Measurements from ENCODE around the gene MTCH2.
"Not testable (repeated sequence)": the region's sequence is repeated elsewhere in the genome, so short reads cannot be mapped to it uniquely, and the experiment has no call there.

Gene MTCH2

DNA sequence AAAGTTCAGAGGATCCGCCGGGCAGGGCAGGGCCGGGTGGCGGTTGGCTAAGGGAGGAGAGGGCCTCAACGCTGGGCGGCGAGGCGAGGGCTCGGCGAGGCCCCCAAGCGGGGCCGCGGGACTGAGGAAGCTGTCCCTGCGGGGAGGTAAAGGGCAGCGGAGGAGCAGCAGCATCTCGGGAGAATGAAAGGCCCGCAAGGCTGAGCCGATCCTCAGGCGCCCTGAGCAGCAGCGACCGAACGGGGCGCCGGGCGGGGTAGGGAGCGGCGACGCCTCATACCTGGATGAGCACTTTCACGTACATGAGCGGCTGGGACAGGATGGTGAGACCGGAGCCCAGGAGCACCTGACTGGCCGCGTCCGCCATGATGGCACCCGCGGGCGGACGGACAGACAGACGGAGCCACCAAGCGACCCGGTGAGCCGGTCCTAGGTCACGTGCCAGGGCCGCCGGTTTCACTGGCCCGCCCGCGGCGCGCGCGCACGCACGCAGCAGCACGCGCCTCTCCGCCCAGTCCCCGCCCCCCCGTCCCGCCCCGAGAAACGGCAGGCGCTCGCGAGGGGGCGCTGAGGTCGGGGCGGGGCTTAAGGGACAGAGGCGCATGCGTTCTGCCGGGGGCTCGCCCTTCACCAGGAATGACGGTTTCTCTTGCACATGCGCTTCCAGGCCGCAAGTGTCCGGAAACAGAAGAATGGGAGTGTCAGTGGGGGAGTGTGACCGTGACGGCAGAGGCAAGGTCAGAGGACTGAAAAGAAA, at the start of gene MTCH2:
Gene MTCH2, minus strand, starts transcription at position 461 of the 757 bp plus-strand sequence. Its CDS starts 94 bp downstream, at position 367.
- DNase-seq = peak; percentile 97

GRCh38 chr11:47691979-47692378, 49.6 kb upstream of the MTCH2 start:
- no peak for DNase-seq

DNA sequence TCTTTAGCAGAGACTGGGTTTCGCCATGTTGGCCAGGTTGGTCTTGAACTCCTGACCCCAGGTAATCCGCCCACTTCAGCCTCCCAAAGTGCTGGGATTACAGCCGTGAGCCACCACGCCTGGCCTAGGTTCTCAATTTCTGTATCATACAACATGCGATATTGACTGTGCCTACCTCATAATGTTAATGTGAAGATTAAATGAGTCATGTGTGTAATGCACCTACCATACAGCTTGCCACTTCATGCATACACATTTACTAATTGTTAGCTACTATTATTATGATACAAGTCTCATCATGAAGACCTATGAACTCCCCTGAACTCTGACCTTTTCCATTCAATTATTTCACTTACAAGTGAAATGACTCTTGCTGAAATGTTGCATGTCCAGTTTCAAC, 47.1 kb upstream of the MTCH2 start:
- DNase-seq = no peak

GRCh38 chr11:47688991-47689390, 46.6 kb upstream of the MTCH2 start:
- no peak for DNase-seq

DNA sequence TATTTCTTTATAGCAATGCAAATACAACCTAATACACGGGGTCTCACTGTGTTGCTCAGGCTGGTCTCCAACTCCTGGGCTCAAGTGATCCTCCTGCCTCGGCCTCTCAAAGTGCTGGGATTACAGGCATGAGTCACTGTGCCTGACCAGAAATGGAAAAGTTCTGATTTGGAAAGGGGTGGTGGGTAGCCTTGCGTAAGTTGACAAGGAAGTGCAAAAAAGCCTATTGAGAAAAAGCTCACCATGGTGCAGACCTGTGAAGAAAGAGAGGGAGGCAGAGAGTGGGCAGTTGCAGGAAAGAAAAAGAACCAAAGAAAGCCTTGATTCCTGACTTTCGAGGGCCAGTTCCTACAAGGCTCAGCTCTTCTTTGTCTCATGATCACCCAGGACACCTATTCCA, 45.8 kb upstream of the MTCH2 start:
- DNase-seq = no peak

GRCh38 chr11:47686704-47687103, 44.3 kb upstream of the MTCH2 start:
- not testable (repeated sequence) for DNase-seq

DNA sequence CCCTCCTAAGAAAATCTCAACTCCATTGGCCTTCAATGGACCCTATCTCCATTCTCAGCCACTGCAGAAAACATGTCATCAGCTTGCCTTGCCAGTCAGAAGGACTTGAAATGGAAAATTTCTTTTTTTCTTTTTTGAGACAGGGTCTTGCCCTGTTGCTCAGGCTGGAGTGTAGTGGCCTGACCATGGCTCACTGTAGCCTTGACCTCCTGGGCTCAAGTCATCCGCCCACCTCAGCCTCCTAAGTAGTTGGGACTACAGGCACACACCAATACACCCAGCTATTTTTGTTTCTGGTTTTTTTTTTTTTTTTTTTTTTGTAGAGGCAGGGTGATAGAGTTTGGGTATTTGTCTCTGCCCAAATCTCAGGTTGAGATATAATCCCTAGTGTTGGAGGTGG, 43.8 kb upstream of the MTCH2 start:
- DNase-seq = no peak

GRCh38 chr11:47675851-47676250, 33.5 kb upstream of the MTCH2 start:
- DNase-seq = no peak

GRCh38 chr11:47672283-47672730, 29.9 kb upstream of the MTCH2 start:
- DNase-seq = no peak

DNA sequence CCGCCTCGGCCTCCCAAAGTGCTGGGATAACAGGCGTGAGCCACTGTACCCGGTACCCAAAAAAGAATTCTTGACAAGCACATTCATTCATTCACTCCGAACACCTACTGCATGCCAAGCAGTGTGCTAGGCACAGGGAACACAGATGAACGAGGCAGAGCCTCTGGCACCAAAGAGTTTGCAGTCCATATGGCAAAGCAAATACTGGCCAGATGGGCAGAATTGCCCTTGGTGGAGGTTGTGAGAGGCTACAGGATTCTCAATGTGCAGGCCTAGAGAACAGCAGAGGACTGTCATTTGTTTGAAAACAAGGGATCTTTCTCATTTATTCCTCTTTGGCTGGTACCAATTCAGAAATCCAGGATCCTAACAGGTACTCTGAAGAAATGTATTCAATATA, 27.5 kb upstream of the MTCH2 start:
- DNase-seq = no peak

DNA sequence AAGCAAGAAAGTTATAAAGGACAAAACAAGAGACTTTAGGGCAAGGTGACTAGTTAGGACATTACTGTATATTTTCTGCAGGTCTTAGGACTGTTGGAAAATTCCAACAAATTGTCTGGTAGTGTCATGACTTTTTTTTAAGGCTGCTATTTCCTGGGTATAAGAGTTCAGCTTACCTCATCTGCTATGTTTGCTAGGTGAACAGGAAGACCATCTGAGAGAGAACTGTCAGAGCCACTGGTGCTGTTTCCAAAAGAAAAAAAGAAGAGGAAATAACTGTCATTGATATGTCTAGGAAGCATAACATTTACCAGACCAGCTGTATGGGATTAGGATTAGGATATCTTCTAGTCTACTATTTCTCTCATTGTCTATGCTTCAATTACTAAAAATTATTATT, 26.3 kb upstream of the MTCH2 start:
- no peak for DNase-seq

- no peak for DNase-seq
Measured at GRCh38 chr11:47667555-47667954, 25.2 kb upstream of the MTCH2 start.

- DNase-seq = no peak
Measured at GRCh38 chr11:47667135-47667534, 24.8 kb upstream of the MTCH2 start.

- not testable (repeated sequence) for DNase-seq
Measured at GRCh38 chr11:47664936-47665335, 22.6 kb upstream of the MTCH2 start.

DNA sequence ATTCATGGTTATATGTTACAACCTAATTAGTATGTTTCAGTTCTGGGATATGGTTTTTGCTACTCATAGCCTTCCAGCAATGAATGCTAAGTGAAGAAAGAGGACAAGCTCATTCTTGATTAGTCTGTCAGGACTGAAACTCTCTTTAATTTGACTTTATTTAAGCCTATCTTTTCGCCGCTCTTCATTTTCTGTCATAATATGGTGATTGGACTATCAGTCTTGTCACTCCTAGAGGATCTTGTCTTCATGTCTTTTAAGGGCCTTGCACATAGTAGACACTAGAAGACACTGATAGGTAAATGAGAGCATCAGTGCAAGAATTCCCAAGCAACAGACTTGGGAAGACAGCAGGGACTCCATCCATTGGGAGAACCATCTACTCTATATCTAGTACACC, 18.9 kb upstream of the MTCH2 start:
- no peak for DNase-seq

DNA sequence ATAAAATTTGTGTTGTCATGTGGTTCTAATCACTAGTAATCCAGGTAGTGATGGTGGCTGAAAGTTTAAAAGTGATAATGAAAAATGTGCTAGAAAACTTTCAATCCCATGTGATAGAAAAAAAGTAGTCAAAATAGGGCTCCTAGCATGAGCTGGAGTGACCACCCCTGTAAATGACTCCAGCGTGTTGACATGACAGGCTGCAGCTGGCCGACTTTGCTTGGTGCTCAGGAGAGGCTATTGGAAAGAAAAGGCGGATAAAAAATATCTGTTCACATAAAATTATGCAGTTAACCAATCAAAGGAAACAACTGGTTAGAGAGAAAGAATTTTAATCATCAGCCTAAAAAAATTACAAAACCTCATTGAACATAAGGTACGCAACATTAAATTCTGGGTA, 16.9 kb upstream of the MTCH2 start:
- DNase-seq = no peak

GRCh38 chr11:47656260-47656885, 14.0 kb upstream of the MTCH2 start:
- DNase-seq = no peak

DNA sequence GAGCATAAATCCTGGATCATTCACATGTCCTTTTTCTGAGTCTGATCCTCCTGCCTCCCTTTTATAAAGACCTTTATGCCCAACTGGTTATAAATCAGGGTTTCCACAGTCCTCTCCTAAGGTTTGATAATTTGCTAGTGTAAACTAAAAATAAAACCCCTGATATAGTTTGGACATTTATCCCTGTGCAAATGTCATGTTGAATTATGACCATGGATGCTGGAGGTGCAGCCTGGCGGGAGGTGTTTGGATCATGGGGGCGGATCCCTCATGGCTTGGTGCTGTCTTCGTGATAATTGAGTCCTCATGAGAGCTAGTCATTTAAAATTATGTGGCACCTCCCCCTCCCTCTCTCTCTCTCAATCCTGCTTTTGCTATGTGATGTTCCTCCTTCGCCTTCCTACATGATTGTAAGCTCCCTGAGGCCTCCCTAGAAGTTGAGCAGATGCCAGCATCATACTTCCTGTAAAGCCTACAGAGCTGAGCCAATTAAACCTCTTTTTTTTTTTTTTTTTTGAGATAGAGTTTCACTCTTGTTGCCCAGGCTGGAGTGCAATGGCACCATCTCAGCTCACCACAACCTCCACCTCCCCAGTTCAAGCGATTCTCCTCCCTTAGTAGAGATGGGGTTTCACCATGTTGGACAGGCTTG, 9.6 kb upstream of the MTCH2 start:
- no peak for DNase-seq

DNA sequence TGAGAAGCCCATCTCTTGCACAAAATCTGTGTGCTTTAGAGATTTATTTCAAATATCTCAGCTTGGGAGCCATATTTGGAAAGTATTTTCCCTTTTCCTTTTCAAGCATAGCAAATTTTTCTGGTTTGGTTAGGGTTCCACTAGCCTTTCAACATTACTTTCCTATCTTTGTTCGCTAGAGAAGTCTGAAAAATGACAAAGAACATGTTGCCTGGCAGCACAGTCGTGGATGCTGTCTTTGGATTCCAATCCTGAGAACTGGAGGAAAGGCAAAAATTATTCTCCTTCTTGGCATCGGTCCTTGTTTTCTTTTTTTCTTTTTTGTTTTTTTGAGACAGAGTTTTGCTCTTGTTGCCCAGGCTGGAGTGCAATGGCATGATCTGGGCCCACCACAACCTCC, 6.9 kb upstream of the MTCH2 start:
- no peak for DNase-seq

GRCh38 chr11:47646019-47646418, 3.7 kb upstream of the MTCH2 start:
- no peak for DNase-seq

DNA sequence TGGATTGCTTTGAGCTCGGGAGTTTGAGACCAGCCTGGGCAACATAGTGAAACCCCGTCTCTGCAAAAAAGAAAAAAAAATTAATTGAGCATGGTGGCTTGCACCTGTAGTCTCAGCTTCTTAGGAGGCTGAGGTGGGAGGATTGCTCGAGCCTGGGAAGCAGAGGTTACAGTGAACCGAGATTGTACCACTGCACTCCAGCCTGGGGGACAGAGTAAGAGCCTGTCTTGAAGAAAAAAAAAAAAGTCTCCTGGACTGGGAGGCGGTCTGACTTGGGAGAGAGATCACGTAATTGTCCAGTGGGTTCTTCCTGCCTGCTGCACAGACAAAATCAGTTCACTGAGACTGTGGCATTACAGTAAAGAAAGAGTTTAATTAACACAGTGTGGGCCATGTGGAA, 3.1 kb upstream of the MTCH2 start:
- DNase-seq = no peak

DNA sequence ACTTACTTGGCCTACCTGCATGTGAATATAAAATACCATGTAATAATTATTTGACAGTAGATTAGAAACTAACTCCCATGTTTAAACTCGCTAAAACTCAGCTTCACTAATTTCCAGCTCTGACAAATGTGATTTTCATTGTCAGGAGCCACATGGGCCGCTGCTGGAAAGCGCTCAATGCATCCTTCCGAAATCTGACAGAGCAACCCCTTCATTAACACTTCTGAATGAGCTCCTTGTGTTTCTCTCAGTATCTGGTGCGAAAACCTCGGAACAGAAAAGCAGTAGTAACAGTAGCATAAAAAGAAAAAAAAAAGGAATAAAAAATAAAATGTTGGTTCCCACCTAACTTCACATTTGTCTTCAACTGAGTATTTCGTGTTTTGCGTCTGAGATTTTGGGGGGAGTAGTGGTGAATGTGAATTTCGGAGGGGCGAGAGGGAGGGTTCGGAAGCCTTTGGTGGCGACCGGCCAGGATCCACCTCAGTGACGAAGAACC, 710 bp downstream of the MTCH2 start:
- no peak for DNase-seq

- DNase-seq = not testable (repeated sequence)
Measured at GRCh38 chr11:47640506-47640905, 1.9 kb downstream of the MTCH2 start.

GRCh38 chr11:47636331-47636730, 6.0 kb downstream of the MTCH2 start:
- not testable (repeated sequence) for DNase-seq
